ENCODE results near the gene GUCY2F.

GUCY2F gene

GRCh38 chrX:109327251-109327650 lies 154.6 kb downstream of the GUCY2F start:
- no peak for DNase-seq
